DOHH2 (cell line): ENCODE data around the gene RLIM.

Experiments used
- H3F3A ChIP-seq: fragments of 200-600 bp; sonication (generic), shearing (Covaris generic); 2 replicates; pipeline ENCODE4 v1.6.0; 2016; ENCODE audit warnings: antibody characterized with exemption, mild to moderate bottlenecking; ENCODE audit not compliant: control insufficient read depth, insufficient read depth
- H3K27ac ChIP-seq: fragments of 200-600 bp; sonication (generic); 2 replicates; pipeline ENCODE4 v1.5.1; 2014; ENCODE audit warnings: low read depth, mild to moderate bottlenecking, low read length, moderate library complexity
- H3K27me3 ChIP-seq: fragments of 200-600 bp; sonication (generic); 2 replicates; pipeline ENCODE4 v1.6.1; 2014; ENCODE audit warnings: mild to moderate bottlenecking, low read length, mixed read lengths; ENCODE audit not compliant: control insufficient read depth
- H3K36me3 ChIP-seq: fragments of 200-600 bp; sonication (generic); 2 replicates; pipeline ENCODE4 v1.6.1; 2014; ENCODE audit warnings: mild to moderate bottlenecking, low read length, moderate library complexity, mixed read lengths; ENCODE audit not compliant: control insufficient read depth
- H3K4me1 ChIP-seq: fragments of 200-600 bp; sonication (generic); 2 replicates; pipeline ENCODE4 v1.6.1; 2014; ENCODE audit warnings: mild to moderate bottlenecking, low read length, mixed read lengths; ENCODE audit not compliant: control insufficient read depth
- H3K4me2 ChIP-seq: fragments of 200-600 bp; sonication (generic); 2 replicates; pipeline ENCODE4 v1.6.0; 2014; ENCODE audit warnings: mild to moderate bottlenecking, low read length, moderate library complexity
- H3K4me3 ChIP-seq: fragments of 200-600 bp; sonication (generic); 2 replicates; pipeline ENCODE4 v1.5.1; 2014; ENCODE audit warnings: mild to moderate bottlenecking, low read length, mixed read lengths
- H3K79me2 ChIP-seq: fragments of 200-600 bp; sonication (generic); 2 replicates; pipeline ENCODE4 v1.6.1; 2014; ENCODE audit warnings: mild to moderate bottlenecking, low read length, mixed read lengths; ENCODE audit not compliant: control insufficient read depth
- H3K9me2 ChIP-seq: fragments of 200-600 bp; sonication (generic); replicated peaks from 2 replicates; pipeline ENCODE4 v1.6.1; 2014; ENCODE audit warnings: mild to moderate bottlenecking, low read length, mixed read lengths; ENCODE audit not compliant: control insufficient read depth
- H3K9me3 ChIP-seq: fragments of 200-600 bp; sonication (generic); 2 replicates; pipeline ENCODE4 v1.6.1; 2014; ENCODE audit warnings: antibody characterized with exemption, low read length, mixed read lengths; ENCODE audit not compliant: control insufficient read depth, insufficient read depth
- H4K20me1 ChIP-seq: fragments of 200-600 bp; sonication (generic); 2 replicates; pipeline ENCODE4 v1.6.0; 2014; ENCODE audit warnings: low read depth, mild to moderate bottlenecking, antibody characterized with exemption, low read length, moderate library complexity; ENCODE audit not compliant: control insufficient read depth, insufficient read depth
- CTCF ChIP-seq: fragments of 200-600 bp; sonication (generic); IDR thresholded peaks from one replicate; pipeline ENCODE4 v1.5.1; 2014; ENCODE audit warnings: antibody characterized with exemption, mild to moderate bottlenecking, low read depth, low read length; ENCODE audit not compliant: poor library complexity, severe bottlenecking
- EZH2phosphoT487 ChIP-seq: fragments of 200-600 bp; sonication (generic); IDR thresholded peaks from 2 replicates; pipeline ENCODE4 v1.6.1; 2017; ENCODE audit warnings: borderline replicate concordance, mild to moderate bottlenecking, antibody characterized with exemption, low read length, moderate library complexity, mixed read lengths

Gene RLIM

GRCh38 chrX:74540635-74541249 is 73.7 kb downstream of the RLIM start:
- no peaks in the 10 kb centered on the region; the same call in 1 of the 2 replicates for H3K4me1 ChIP-seq
- H4K20me1 ChIP-seq, result no peaks in the 10 kb centered on the region
- peaks cover 8% of the 10 kb centered on the region for H3K27me3 ChIP-seq
- H3K36me3 ChIP-seq, result no peaks in the 10 kb centered on the region
- no peak overlapping the region for H3K27ac ChIP-seq
- H3F3A ChIP-seq, result no peaks in the 10 kb centered on the region
- TF ChIP-seq CTCF (no peak), EZH2phosphoT487 (no peak)
- no peaks in the 10 kb centered on the region for H3K9me2 ChIP-seq
- no peak overlapping the region for H3K4me3 ChIP-seq
- no peaks in the 10 kb centered on the region for H3K9me3 ChIP-seq
- no peaks in the 10 kb centered on the region for H3K79me2 ChIP-seq
- H3K4me2 ChIP-seq, result no peak overlapping the region

- H3K4me1 ChIP-seq, result no peaks in the 10 kb centered on the region; the same call in 1 of the 2 replicates
- peak overlapping the region; percentile 55; the same call in 1 of the 2 replicates for H3K4me2 ChIP-seq
- no peaks in the 10 kb centered on the region for H3K9me3 ChIP-seq
- no peaks in the 10 kb centered on the region for H3K9me2 ChIP-seq
- no peak overlapping the region for H3K27ac ChIP-seq
- H3K79me2 ChIP-seq, result no peaks in the 10 kb centered on the region
- no peak overlapping the region for H3K4me3 ChIP-seq
- peaks cover 12% of the 10 kb centered on the region for H3K27me3 ChIP-seq
- H4K20me1 ChIP-seq, result no peaks in the 10 kb centered on the region
- no peaks in the 10 kb centered on the region for H3K36me3 ChIP-seq
- no peaks in the 10 kb centered on the region for H3F3A ChIP-seq
- TF ChIP-seq EZH2phosphoT487 (no peak), CTCF (no peak)
These were observed 77.5 kb downstream of the RLIM start for GRCh38 chrX:74536832-74537371.

- no peaks in the 10 kb centered on the region for H3K9me2 ChIP-seq
- no peak overlapping the region for H3K27ac ChIP-seq
- peak overlapping the region; percentile 55 for H3K4me2 ChIP-seq
- no peaks in the 10 kb centered on the region; the same call in 1 of the 2 replicates for H3K4me1 ChIP-seq
- H3K9me3 ChIP-seq, result no peaks in the 10 kb centered on the region
- H3K4me3 ChIP-seq, result peak overlapping the region; percentile 39
- TF ChIP-seq EZH2phosphoT487 (no peak), CTCF (no peak)
- H3K79me2 ChIP-seq, result no peaks in the 10 kb centered on the region
- no peaks in the 10 kb centered on the region for H3K36me3 ChIP-seq
- H3F3A ChIP-seq, result no peaks in the 10 kb centered on the region
- no peaks in the 10 kb centered on the region for H4K20me1 ChIP-seq
- peaks cover 12% of the 10 kb centered on the region for H3K27me3 ChIP-seq
These were observed 78.1 kb downstream of the RLIM start for GRCh38 chrX:74536152-74536831.
